Right lobe of liver (tissue), 6 donors: Measurements from ENCODE around the gene GBGT1. TPM values are rescaled to one million over a fixed set of nuclear protein-coding genes. Genes with fewer than 3 reads are reported as not detected.

Experiments used
- ATAC-seq, 4 donors: fragments of 200-7000 bp; cut with Tn5 transposase; one replicate each; pipeline ENCODE4 v1.9.1; 2020; ENCODE audit warnings: mild to moderate bottlenecking in 4 of 4, moderate library complexity in 4 of 4
- DNase-seq, 3 donors: peaks; one replicate each; pipeline ENCODE4 v3.0.0-alpha.2; 2020
- H3K27ac ChIP-seq, 3 donors: fragments of 200-600 bp; one replicate each; pipeline ENCODE4 v1.8.0; 2022
- H3K27me3 ChIP-seq, 2 donors: fragments of 200-600 bp; one replicate each; pipeline ENCODE4 v1.8.0; 2022
- H3K36me3 ChIP-seq, 4 donors: fragments of 200-600 bp; sonication (generic) in 1 of 4; one replicate each; pipeline versions ENCODE4 v1.5.1 to v1.8.0; 2017 to 2022; ENCODE audit warnings: control low read depth in 1 of 4
- H3K4me1 ChIP-seq, 4 donors: fragments of 200-600 bp; sonication (generic) in 1 of 4; one replicate each; pipeline versions ENCODE4 v1.5.1 to v1.8.0; 2017 to 2022; ENCODE audit warnings: control low read depth in 1 of 4
- H3K4me3 ChIP-seq, 3 donors: fragments of 200-600 bp; one replicate each; pipeline ENCODE4 v1.8.0; 2022
- H3K9me3 ChIP-seq, 4 donors: fragments of 200-600 bp; sonication (generic) in 1 of 4; one replicate each; pipeline versions ENCODE4 v1.5.1 to v1.8.0; 2017 to 2022; ENCODE audit warnings: control low read depth in 1 of 4
- CTCF ChIP-seq, 4 donors: fragments of 200-600 bp in 3 of 4; fragments of 450-650 bp in 1 of 4; IDR thresholded peaks; one replicate each; pipeline versions ENCODE4 v1.5.1 to v1.8.0; 2016 to 2022; ENCODE audit warnings: antibody characterized with exemption in 4 of 4, mild to moderate bottlenecking in 2 of 4
- POLR2A ChIP-seq: fragments of 450-650 bp; IDR thresholded peaks from one replicate; pipeline ENCODE4 v1.6.1; 2017; ENCODE audit warnings: antibody characterized with exemption, mild to moderate bottlenecking
- WGBS: methylation state at CpG from one replicate; pipeline ENCODE4 v1.1.6; 2018; ENCODE audit warnings: low coverage, low lambda C conversion rate; ENCODE audit not compliant: insufficient coverage; ENCODE audit errors: missing lambda C conversion rate; 5-methylcytosine and 5-hydroxymethylcytosine counted together
- intact Hi-C, 2 donors: fragments of 100-400 bp; cut with DNase I; formaldehyde crosslinking; loops; one replicate each; pipeline versions ENCODE4 v1.11.2 to v1.14.1; 2022
- total RNA-seq, 6 experiments: library from RNA; depleted of rRNA in 2 of 6; stranded (reverse); fragments of >200 nt in 2 of 6; fragmentation: NEBNext Ultra II Directional in 3 of 6; extraction: Animal tissue kit (Norgen Biotek cat#: 25700) in 3 of 6; gene quantifications; one replicate each; pipeline versions ENCODE4 v1.1.0 to v1.2.4, GENCODE V29; 2016 to 2023
- donor health status: DM: no; HTN: yes; CAD: no.
- donor health status: DM: no; HTN: no; CAD: no.
- donor health status: DM: no; HTN: no; CAD: no.
- donor health status: DM: no; HTN: yes; CAD: no.
- donor health status: DM: no; HTN: yes; CAD: no.

Gene GBGT1
- total RNA-seq, 6 experiments from 2014 or later = 0.68 to 3.7 (median 1.9) TPM

GRCh38 chr9:133119846-133120500 lies 43.7 kb downstream of the GBGT1 start:
- ATAC-seq (no peak), DNase-seq (peak in 1 of 3 donors; percentile 53)
- Histone ChIP-seq H3K27me3 (no peaks in the 10 kb centered on the region), H3K4me3 (peak overlapping the region; percentile 65 to 86 (median 70)), H3K27ac (peak overlapping the region; percentile 31 to 86 (median 49)), H3K36me3 (no peaks in the 10 kb centered on the region), H3K9me3 (no peaks in the 10 kb centered on the region), H3K4me1 (peaks cover 0 to 24% (median 5%) of the 10 kb centered on the region in 4 donors)
- 16% methylated on average over 7 of the region's 21 CpGs for WGBS
- TF ChIP-seq POLR2A (no peak), CTCF (IDR thresholded peaks at IDR 0.05) (no peak)
- intact Hi-C loops = no loop called here

- 59% methylated on average over 5 of the region's 21 CpGs for WGBS
- Histone ChIP-seq H3K36me3 (no peaks in the 10 kb centered on the region), H3K9me3 (no peaks in the 10 kb centered on the region), H3K4me3 (peak overlapping the region in 2 of 3 donors; percentile 65 to 86), H3K4me1 (peaks cover 0 to 31% (median 10%) of the 10 kb centered on the region in 4 donors), H3K27me3 (no peaks in the 10 kb centered on the region), H3K27ac (peak overlapping the region; percentile 31 to 79 (median 49))
- DNase-seq = peak in 1 of 3 donors; percentile 64
- TF ChIP-seq CTCF (IDR thresholded peaks at IDR 0.05) = no peak
- TF ChIP-seq POLR2A = no peak
- intact Hi-C loops = no loop called here
- peak in 2 of 4 donors; percentile 6 to 8 for ATAC-seq
Measured at GRCh38 chr9:133119103-133119845, 44.4 kb downstream of the GBGT1 start.

- peaks cover 5 to 38% (median 17%) of the 10 kb centered on the region in 4 donors for H3K4me1 ChIP-seq
- peak overlapping the region in 1 of 3 donors; percentile 49 for H3K27ac ChIP-seq
- no peak overlapping the region for H3K4me3 ChIP-seq
- no peaks in the 10 kb centered on the region for H3K27me3 ChIP-seq
- no peaks in the 10 kb centered on the region for H3K9me3 ChIP-seq
- DNase-seq (peak in 2 of 3 donors; percentile 13 to 27), ATAC-seq (no peak)
- intact Hi-C loops = no loop called here
- TF ChIP-seq CTCF (IDR thresholded peaks at IDR 0.05) (no peak), POLR2A (no peak)
- H3K36me3 ChIP-seq = no peaks in the 10 kb centered on the region
- 76% methylated on average over 3 of the region's 3 CpGs for WGBS
Measured at GRCh38 chr9:133118568-133118967, 45.1 kb downstream of the GBGT1 start.

- TF ChIP-seq CTCF (IDR thresholded peaks at IDR 0.05) (no peak), POLR2A (no peak)
- H3K36me3 ChIP-seq = no peaks in the 10 kb centered on the region
- H3K4me3 ChIP-seq = no peak overlapping the region
- ATAC-seq (no peak), DNase-seq (no peak)
- peaks cover 8 to 42% (median 19%) of the 10 kb centered on the region in 4 donors for H3K4me1 ChIP-seq
- no CpG with 5 or more reads among the region's 3 CpGs for WGBS
- H3K27ac ChIP-seq = no peak overlapping the region
- no peaks in the 10 kb centered on the region for H3K27me3 ChIP-seq
- H3K9me3 ChIP-seq = no peaks in the 10 kb centered on the region
- intact Hi-C loops = no loop called here
Measured at GRCh38 chr9:133118179-133118520, 45.6 kb downstream of the GBGT1 start.
